ENCODE results near the gene ZNF263.

DNA sequence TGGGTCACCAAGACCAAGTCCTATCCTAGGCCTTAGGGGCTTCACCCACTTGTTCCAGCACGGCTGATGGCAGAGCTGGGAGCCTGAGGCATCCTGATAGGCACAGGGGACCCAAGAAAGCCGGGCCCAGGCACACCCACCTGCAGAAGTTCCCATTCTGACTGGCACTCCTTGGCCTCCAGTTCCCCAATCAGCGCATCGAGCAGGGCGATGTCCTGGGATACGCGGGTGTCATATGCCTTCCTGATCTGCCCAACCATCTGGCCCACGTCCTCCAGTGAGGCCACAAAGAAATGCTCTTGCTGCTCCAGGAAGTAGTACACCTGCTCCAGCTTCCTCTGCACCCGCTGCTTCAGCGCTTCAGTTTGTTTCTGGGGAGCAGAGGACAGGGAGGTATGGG is 36.4 kb upstream of the ZNF263 start:
- TF ChIP-seq, protein P1, sequence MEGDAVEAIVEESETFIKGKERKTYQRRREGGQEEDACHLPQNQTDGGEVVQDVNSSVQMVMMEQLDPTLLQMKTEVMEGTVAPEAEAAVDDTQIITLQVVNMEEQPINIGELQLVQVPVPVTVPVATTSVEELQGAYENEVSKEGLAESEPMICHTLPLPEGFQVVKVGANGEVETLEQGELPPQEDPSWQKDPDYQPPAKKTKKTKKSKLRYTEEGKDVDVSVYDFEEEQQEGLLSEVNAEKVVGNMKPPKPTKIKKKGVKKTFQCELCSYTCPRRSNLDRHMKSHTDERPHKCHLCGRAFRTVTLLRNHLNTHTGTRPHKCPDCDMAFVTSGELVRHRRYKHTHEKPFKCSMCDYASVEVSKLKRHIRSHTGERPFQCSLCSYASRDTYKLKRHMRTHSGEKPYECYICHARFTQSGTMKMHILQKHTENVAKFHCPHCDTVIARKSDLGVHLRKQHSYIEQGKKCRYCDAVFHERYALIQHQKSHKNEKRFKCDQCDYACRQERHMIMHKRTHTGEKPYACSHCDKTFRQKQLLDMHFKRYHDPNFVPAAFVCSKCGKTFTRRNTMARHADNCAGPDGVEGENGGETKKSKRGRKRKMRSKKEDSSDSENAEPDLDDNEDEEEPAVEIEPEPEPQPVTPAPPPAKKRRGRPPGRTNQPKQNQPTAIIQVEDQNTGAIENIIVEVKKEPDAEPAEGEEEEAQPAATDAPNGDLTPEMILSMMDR (IDR thresholded peaks at IDR 0.05), result no peak
- TF ChIP-seq POLR2A (IDR thresholded peaks at IDR 0.05), result no peak
